GM12892 (cell line): ENCODE results near the gene CDK5RAP2.

Experiments
- DNase-seq: peaks from one replicate; pipeline ENCODE4 v3.0.0; 2011; ENCODE audit not compliant: insufficient read length
- FAIRE-seq: peaks from 2 replicates; lab custom pipeline; 2011; peaks lifted over from hg19 to GRCh38; lab: Jason Lieb, UNC
- POLR2A ChIP-seq: IDR thresholded peaks from 2 replicates; pipeline ENCODE4 v1.6.1; 2011; ENCODE audit warnings: low read depth, low read length, control low read depth
- POLR2AphosphoS5 ChIP-seq: IDR thresholded peaks from 2 replicates; pipeline ENCODE4 v1.6.1; 2011; ENCODE audit warnings: low read depth, low read length, control low read depth
- TAF1 ChIP-seq: IDR thresholded peaks from 2 replicates; pipeline ENCODE4 v1.6.1; 2011; ENCODE audit warnings: low read depth, mild to moderate bottlenecking, control low read depth, low read length, borderline replicate concordance

Gene CDK5RAP2

DNA sequence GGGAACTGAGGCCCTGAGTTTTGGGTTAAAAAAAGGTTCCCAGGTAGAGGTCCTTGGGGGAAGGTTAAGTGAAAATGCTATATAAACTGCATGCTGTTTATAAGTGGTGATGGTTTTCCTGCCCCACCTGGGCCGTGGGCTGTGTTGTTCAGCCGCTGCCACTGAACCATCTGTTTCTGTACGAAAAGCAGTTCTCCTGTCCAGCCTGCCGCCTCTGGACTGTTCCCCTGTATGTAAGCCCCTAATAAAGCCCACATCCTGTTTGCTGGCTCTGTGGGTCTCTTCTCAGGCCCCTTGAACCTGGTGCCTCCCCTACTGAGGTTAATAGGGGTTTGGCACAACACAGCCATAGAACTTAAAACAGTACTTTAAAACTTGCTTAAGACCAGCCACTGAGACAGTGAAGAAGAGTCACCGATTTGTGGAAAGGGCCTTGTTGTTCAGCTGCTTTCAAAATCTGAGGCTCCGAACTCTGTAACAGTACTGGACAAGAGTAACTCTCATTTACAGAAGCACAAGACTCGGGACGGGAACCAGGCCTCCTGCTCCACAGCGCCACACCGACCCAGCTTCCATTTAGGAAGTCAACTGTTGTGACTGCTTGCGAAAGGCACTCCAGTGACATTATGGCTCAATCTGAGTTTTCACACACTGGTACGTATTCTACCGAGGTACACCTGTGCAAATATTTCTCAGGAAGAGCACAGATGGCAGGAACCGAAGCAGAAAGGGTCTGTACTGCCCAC lies 192.5 kb downstream of the CDK5RAP2 start:
- no peak for FAIRE-seq
- no peak for TF ChIP-seq POLR2A
- no peak for TF ChIP-seq POLR2AphosphoS5
- TF ChIP-seq TAF1: no peak
- DNase-seq: no peak

GRCh38 chr9:120386390-120387131 lies 193.4 kb downstream of the CDK5RAP2 start:
- TF ChIP-seq TAF1: no peak
- TF ChIP-seq POLR2A: no peak
- no peak for TF ChIP-seq POLR2AphosphoS5
- no peak for DNase-seq
- no peak for FAIRE-seq

- TF ChIP-seq POLR2A (no peak), POLR2AphosphoS5 (no peak), TAF1 (no peak)
- no peak for DNase-seq
- no peak for FAIRE-seq
These were observed 194.2 kb downstream of the CDK5RAP2 start for GRCh38 chr9:120385606-120386389.

DNA sequence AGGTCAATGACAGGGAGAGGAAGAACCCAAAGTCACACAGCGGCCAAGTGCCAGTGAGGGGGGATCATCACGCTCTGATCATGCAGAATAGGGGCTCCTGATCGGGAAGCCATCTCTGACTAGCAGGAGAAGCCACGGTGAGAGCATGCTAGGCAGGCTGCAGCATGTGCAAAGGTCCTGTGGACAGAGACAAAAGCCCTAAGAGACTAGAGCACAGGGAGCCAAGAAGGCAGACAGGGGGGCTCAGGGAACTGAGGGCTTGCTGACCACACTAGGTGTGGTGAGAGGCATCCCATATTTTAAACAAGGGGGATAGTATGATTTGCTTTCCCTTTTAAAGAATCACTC lies 195.1 kb downstream of the CDK5RAP2 start:
- no peak for FAIRE-seq
- no peak for TF ChIP-seq POLR2AphosphoS5
- TF ChIP-seq POLR2A: no peak
- no peak for TF ChIP-seq TAF1
- no peak for DNase-seq

- FAIRE-seq: no peak
- no peak for TF ChIP-seq POLR2AphosphoS5
- no peak for TF ChIP-seq POLR2A
- TF ChIP-seq TAF1: no peak
- no peak for DNase-seq
These were observed 195.7 kb downstream of the CDK5RAP2 start for GRCh38 chr9:120383999-120384924.

DNA sequence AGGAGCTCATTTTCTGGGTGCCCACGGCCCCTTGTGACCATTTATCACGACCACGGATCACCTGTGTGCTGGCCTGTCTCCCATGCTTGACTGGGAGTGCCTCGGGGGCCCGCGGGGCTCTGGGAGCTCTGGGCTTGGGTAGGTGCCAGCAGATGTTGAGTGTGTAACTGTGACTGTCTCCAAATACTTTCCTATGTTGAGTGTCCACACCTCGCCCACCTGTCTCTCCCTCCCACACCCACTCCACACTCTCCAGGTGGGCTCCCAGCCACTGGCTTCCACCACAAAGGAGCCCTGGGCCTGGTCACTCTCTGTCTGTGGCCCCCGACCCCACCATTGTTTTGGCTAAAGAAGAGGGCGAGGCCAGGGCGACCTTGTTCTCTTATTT lies 196.4 kb downstream of the CDK5RAP2 start:
- TF ChIP-seq POLR2A (no peak), POLR2AphosphoS5 (no peak), TAF1 (no peak)
- FAIRE-seq: no peak
- DNase-seq: no peak

DNA sequence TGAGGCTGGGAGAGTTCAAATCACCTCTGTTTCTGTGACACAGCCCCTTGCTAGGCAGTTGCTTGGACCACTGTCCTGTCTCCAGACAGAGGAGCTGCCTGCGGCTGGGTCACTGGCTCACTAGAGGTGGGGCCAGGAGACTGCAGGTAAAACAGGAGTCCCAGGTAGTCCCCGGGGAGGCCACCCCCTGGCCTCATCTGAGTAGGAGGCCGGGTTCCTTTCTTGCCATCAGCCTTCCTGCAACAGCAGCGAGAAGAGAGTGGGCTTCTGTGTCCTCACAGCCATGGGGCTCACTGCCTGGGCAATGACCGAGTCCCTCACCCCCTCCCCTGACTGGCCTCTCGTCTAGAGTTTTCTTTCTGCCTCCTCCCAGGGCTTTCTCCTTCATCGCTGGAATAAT lies 197.5 kb downstream of the CDK5RAP2 start:
- DNase-seq (no peak), FAIRE-seq (no peak)
- TF ChIP-seq POLR2A (no peak), POLR2AphosphoS5 (no peak), TAF1 (no peak)

DNA sequence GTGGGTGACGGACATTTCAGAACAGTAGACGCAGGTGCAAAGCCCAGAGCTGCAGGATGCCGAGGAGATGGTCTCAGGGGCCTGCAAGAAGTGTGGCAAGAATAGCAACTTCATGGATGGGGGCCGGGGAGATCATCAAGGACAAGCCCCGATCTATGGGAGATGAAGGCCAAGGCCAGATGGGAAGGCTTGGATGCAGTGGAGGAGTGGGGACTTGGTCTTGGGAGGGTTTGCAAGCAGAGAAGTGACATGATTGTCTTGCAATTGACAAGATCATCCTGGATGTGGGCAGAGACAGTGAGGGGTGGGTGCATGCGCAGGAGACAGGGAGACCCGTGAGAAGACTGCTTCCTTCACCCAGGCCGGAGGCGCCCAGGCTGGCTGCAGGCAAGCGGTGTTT lies 198.1 kb downstream of the CDK5RAP2 start:
- TF ChIP-seq POLR2AphosphoS5: no peak
- no peak for TF ChIP-seq TAF1
- no peak for TF ChIP-seq POLR2A
- FAIRE-seq: no peak

DNA sequence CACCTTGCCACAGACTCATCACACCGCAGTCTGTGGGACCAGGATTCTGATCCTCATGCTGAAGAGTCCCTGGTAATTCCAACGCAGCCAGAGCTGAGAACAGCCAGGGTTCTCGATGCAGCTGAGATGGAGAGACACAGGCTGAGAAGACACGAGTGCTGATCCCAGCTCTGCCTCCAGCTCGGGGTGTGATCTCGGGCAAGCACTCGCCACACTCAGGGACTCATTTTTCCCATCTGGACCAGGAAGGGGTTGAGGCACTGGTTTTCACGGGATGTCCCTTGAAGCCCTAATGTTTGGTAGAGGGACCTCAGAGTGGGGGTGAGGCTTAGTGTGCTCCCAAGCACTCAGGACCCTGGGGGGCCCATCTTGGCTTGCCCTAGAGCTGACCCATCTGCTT lies 200.4 kb downstream of the CDK5RAP2 start:
- TF ChIP-seq TAF1 (no peak), POLR2A (no peak), POLR2AphosphoS5 (no peak)
- FAIRE-seq (no peak), DNase-seq (no peak)

More for the DNA sequence above, 198.1 kb downstream of the CDK5RAP2 start:
- DNase-seq: no peak

DNA sequence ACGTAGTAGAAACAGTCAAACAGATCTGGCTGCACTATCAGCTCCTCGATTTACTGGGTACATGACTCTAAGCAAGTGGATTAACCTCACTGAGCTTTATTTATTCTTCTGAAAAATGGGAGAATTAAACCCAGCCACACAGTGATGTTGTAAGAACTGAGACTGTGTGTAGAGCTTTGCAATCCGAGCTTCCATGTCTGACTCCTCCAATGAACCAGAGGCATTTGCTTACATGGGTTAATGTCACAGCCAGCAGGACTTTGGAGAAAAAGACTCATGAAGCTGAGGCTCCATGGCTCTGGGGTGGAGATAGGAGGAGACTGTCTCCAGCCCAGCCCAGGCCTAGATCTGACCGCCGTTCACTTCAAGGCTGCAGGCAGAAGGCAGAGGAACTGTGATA lies 201.3 kb downstream of the CDK5RAP2 start:
- FAIRE-seq (no peak), DNase-seq (no peak)
- no peak for TF ChIP-seq TAF1
- TF ChIP-seq POLR2AphosphoS5: no peak
- no peak for TF ChIP-seq POLR2A
